Activated CD8-positive, alpha-beta T cell treated with anti-CD3 and anti-CD28 coated beads for 36 hours (primary cell): ENCODE measurements around the gene TNNT2. TPM values are rescaled to one million over a fixed set of nuclear protein-coding genes. Genes with fewer than 3 reads are reported as not detected.

Experiments
- ATAC-seq: fragments of 200-7000 bp; cut with Tn5 transposase; one replicate; pipeline ENCODE4 v1.10.0; 2021; ENCODE audit warnings: mild to moderate bottlenecking, moderate library complexity
- CTCF ChIA-PET: fragments of 350-600 bp; sonication (Branson Sonifier 250); formaldehyde crosslinking; loops from one replicate; lab custom pipeline; 2021; ENCODE audit warnings: antibody characterized with exemption; lab: Charles Lee
- POLR2A ChIA-PET: fragments of 350-600 bp; sonication (Branson Sonifier 250); formaldehyde crosslinking; loops from one replicate; lab custom pipeline; 2021; ENCODE audit warnings: antibody characterized with exemption; lab: Charles Lee
- DNase-seq: peaks from one replicate; pipeline ENCODE4 v3.0.0-alpha.2; 2020
- H3K27ac Mint-ChIP-seq: one replicate; pipeline ENCODE4 v1.8.0; 2021; ENCODE audit warnings: mild to moderate bottlenecking, mixed read lengths
- H3K27me3 Mint-ChIP-seq: one replicate; pipeline ENCODE4 v1.8.0; 2021; ENCODE audit warnings: mixed read lengths
- H3K36me3 Mint-ChIP-seq: one replicate; pipeline ENCODE4 v1.8.0; 2021; ENCODE audit warnings: low read depth, mixed read lengths
- H3K4me1 Mint-ChIP-seq: one replicate; pipeline ENCODE4 v1.8.0; 2021; ENCODE audit warnings: low read depth, mixed read lengths
- H3K4me3 Mint-ChIP-seq: one replicate; pipeline ENCODE4 v1.8.0; 2021; ENCODE audit warnings: mild to moderate bottlenecking, moderate library complexity, mixed read lengths
- H3K9me3 Mint-ChIP-seq: one replicate; pipeline ENCODE4 v1.8.0; 2021; ENCODE audit warnings: mixed read lengths
- intact Hi-C: fragments of 100-400 bp; cut with micrococcal nuclease; formaldehyde crosslinking; loops from one replicate; pipeline ENCODE4 v1.10.0; 2022
- total RNA-seq, 2 experiments: library from RNA; stranded (reverse); gene quantifications; one replicate each; pipeline ENCODE4 v1.2.3, GENCODE V29; 2021
- TF ChIP-seq, protein P1 (sequence below): fragments of 200-600 bp; IDR thresholded peaks from one replicate; pipeline ENCODE4 v1.8.0; 2022; ENCODE audit warnings: antibody characterized with exemption, mild to moderate bottlenecking

TNNT2 gene
- total RNA-seq, 2 experiments from 2014 or later: not detected

DNA sequence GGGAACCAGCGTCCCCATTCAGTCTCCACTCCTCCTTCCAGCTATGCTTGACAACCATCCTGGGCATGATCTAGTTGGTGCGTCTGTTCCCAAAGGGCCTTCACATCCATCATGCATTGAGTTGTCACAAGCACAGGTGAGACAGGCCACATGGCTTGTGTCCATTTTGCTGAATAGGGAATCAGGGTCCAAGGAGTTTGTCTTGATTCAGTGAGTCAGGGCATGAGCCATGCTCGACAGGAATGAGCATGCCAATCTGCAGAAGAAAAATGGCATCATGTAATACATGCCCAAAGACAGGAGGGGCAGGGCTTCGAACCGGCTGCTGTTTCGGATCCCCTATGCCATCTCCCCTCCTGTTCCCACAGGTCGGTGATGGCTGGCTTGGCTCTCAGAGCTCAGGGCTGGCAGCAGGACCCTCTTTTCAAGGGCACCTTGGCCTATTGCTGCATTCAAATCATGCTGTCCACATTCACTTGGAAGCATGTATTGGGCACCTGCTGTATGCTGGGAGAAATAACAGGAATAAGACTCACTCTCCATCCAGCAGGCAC is 49.7 kb downstream of the TNNT2 start:
- H3K27me3 Mint-ChIP-seq: no peaks in the 10 kb centered on the region
- TF ChIP-seq, protein P1, sequence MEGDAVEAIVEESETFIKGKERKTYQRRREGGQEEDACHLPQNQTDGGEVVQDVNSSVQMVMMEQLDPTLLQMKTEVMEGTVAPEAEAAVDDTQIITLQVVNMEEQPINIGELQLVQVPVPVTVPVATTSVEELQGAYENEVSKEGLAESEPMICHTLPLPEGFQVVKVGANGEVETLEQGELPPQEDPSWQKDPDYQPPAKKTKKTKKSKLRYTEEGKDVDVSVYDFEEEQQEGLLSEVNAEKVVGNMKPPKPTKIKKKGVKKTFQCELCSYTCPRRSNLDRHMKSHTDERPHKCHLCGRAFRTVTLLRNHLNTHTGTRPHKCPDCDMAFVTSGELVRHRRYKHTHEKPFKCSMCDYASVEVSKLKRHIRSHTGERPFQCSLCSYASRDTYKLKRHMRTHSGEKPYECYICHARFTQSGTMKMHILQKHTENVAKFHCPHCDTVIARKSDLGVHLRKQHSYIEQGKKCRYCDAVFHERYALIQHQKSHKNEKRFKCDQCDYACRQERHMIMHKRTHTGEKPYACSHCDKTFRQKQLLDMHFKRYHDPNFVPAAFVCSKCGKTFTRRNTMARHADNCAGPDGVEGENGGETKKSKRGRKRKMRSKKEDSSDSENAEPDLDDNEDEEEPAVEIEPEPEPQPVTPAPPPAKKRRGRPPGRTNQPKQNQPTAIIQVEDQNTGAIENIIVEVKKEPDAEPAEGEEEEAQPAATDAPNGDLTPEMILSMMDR: no peak
- intact Hi-C loops: no loop called here
- POLR2A ChIA-PET: no interaction called here
- H3K9me3 Mint-ChIP-seq: no peaks in the 10 kb centered on the region
- ATAC-seq (no peak), DNase-seq (no peak)
- no peak overlapping the region for H3K27ac Mint-ChIP-seq
- H3K4me1 Mint-ChIP-seq: no peaks in the 10 kb centered on the region
- H3K36me3 Mint-ChIP-seq: no peaks in the 10 kb centered on the region
- H3K4me3 Mint-ChIP-seq: no peak overlapping the region
- CTCF ChIA-PET: interaction anchor here (2.5 kb wide), 1 partner anchor 74 kb away, joined by 7 read pairs; no protein-coding TSS in a partner anchor

DNA sequence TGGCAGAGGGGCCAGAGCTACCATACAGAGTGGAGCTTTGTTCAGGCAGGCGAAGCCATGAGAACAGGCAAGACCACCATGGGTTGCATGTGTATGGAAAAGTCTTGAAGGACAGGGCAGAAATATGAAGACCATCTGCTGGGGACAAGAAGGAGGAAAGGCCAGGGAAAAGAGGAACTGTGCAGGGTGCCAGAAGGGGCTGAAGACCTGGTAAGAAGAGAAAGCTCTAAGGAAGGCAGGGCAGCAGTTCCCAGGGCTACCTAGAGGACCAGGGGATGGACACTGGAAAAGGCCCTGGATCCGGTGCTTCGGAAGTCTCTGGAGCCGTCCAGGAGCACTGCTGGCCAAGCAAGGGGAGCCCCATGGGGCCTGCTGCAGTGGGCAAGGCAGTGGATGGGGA is 50.8 kb downstream of the TNNT2 start:
- DNase-seq (no peak), ATAC-seq (no peak)
- Mint-ChIP-seq H3K27ac (no peak overlapping the region), H3K36me3 (no peaks in the 10 kb centered on the region), H3K9me3 (no peaks in the 10 kb centered on the region), H3K27me3 (no peaks in the 10 kb centered on the region), H3K4me1 (no peaks in the 10 kb centered on the region), H3K4me3 (no peak overlapping the region)
- POLR2A ChIA-PET: interaction anchor here (0.6 kb wide), 1 partner anchor 61 kb away, joined by 3 read pairs; no protein-coding TSS in a partner anchor
- TF ChIP-seq, protein P1: no peak
- intact Hi-C loops: no loop called here
- CTCF ChIA-PET: interaction anchor here (1.4 to 2.5 kb wide), 2 partner anchors 22 to 72 kb away, joined by 4 to 7 read pairs; no protein-coding TSS in a partner anchor

DNA sequence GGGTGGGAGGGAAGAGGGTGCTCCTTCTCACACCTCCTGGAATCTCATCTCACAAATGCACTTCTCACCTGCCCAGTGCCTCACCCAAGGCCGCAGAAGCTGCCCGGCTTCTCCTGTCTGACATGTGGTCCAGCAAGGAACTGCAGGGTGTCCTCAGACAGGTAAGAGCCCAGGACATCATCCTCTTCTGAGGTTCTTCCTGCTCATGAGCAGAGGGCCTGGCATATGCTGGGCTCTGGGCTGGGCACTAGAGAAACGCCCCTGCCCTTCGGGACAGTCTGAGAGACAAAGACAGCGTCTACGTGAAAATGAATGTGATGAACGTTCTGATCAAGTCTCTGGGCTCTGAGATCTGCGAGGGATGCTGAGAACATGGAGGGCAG is 51.8 kb downstream of the TNNT2 start:
- TF ChIP-seq, protein P1: no peak
- POLR2A ChIA-PET: no interaction called here

DNA sequence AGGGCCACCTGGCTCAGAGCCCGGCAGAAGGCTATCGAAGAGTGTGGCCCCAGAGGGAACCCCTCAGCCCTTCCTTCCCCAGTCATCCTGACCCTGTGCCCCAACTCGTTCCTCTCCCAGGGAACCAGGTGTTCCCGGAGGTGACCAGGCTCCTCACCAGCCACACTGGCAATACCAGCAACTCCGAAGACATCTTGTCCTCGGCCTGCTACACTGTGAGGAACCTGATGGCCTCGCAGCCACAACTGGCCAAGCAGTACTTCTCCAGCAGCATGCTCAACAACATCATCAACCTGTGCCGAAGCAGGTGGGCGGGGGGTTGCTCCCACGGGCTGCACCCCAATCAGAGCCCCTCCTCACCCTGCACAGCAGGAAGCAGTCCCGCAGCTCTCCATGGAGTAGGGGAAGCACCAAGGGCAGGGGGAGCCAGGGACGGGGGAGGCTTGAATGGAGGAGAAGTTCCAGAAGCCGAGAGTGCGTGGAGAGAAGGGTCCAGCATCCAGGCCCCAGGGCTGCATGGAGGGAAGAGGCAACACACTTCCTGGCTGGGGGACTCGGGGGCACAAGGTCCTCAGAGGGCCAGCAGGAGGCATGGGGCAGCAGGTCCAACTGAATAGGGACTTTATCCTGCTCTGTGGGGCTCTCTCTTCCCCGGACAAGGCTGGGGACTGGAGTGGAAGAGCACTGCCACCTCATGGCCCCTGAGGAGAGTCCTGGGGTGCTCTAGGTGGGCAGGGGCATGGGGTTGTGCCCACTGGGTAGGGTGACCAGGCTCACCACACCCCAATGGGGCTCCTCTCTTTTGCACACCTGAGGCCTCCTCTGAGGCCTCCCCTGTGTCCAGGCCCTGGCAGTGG is 52.4 kb downstream of the TNNT2 start:
- H3K27me3 Mint-ChIP-seq: no peaks in the 10 kb centered on the region
- TF ChIP-seq, protein P1: no peak
- no peaks in the 10 kb centered on the region for H3K36me3 Mint-ChIP-seq
- CTCF ChIA-PET: interaction anchor here (1.1 kb wide), 1 partner anchor 468 kb away, joined by 3 read pairs; no protein-coding TSS in a partner anchor
- no peak for DNase-seq
- H3K9me3 Mint-ChIP-seq: no peaks in the 10 kb centered on the region
- no peaks in the 10 kb centered on the region for H3K4me1 Mint-ChIP-seq
- intact Hi-C loops: no loop called here
- H3K27ac Mint-ChIP-seq: no peak overlapping the region
- H3K4me3 Mint-ChIP-seq: no peak overlapping the region
- no peak for ATAC-seq
- POLR2A ChIA-PET: no interaction called here

More for the DNA sequence above, 51.8 kb downstream of the TNNT2 start:
- CTCF ChIA-PET: no interaction called here
- Mint-ChIP-seq H3K9me3 (no peaks in the 10 kb centered on the region), H3K36me3 (no peaks in the 10 kb centered on the region), H3K27me3 (no peaks in the 10 kb centered on the region), H3K4me3 (no peak overlapping the region), H3K27ac (no peak overlapping the region), H3K4me1 (no peaks in the 10 kb centered on the region)
- DNase-seq (no peak), ATAC-seq (no peak)
- intact Hi-C loops: no loop called here

DNA sequence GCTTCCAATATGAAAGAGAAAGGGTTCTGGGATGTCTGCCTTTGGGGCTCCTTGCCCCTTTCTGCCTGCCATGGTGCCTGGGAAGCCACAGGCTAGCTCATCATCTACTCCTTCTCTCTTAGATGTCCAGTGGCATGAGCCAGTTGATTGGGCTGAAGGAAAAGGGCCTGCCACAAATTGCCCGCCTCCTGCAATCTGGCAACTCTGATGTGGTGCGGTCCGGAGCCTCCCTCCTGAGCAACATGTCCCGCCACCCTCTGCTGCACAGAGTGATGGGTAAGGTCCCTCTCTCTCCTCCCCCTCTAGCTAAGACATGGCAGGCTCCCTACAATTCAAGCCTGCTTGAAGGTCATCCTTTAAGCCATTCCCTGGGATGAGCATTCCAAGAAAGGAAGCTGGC is 53.2 kb downstream of the TNNT2 start:
- no peaks in the 10 kb centered on the region for H3K27me3 Mint-ChIP-seq
- no peaks in the 10 kb centered on the region for H3K36me3 Mint-ChIP-seq
- ChIA-PET POLR2A (no interaction called here), CTCF (interaction anchor here (1.1 kb wide), 1 partner anchor 469 kb away, joined by 3 read pairs; no protein-coding TSS in a partner anchor)
- no peak for DNase-seq
- H3K4me1 Mint-ChIP-seq: no peaks in the 10 kb centered on the region
- ATAC-seq: no peak
- no peak overlapping the region for H3K27ac Mint-ChIP-seq
- intact Hi-C loops: no loop called here
- TF ChIP-seq, protein P1: no peak
- no peak overlapping the region for H3K4me3 Mint-ChIP-seq
- no peaks in the 10 kb centered on the region for H3K9me3 Mint-ChIP-seq
